Activated CD8-positive, alpha-beta T cell treated with anti-CD3 and anti-CD28 coated beads, Interleukin-2, amount 10 ng/mL, durations not matched to agents 7 days and 5 days (primary cell): ENCODE results near the gene PFKFB2. TPM values are rescaled to one million over a fixed set of nuclear protein-coding genes. Genes with fewer than 3 reads are reported as not detected.

ENCODE experiments used
- ATAC-seq: fragments of 150-1000 bp; cut with Tn5 transposase; one replicate; pipeline ENCODE4 v1.10.0; 2021; ENCODE audit warnings: moderate library complexity
- CTCF ChIA-PET: fragments of 350-600 bp; sonication (Branson Sonifier 250); formaldehyde crosslinking; loops from one replicate; lab custom pipeline; 2021; ENCODE audit warnings: antibody characterized with exemption; lab: Charles Lee
- POLR2A ChIA-PET: fragments of 350-600 bp; sonication (Branson Sonifier 250); formaldehyde crosslinking; loops from one replicate; lab custom pipeline; 2021; ENCODE audit warnings: antibody characterized with exemption; lab: Charles Lee
- DNase-seq: peaks from one replicate; pipeline ENCODE4 v3.0.0-alpha.2; 2020
- H3K27ac Mint-ChIP-seq: one replicate; pipeline ENCODE4 v1.8.0; 2021; ENCODE audit warnings: mild to moderate bottlenecking, mixed read lengths
- H3K27me3 Mint-ChIP-seq: one replicate; pipeline ENCODE4 v1.8.0; 2021; ENCODE audit warnings: low read depth, mixed read lengths
- H3K36me3 Mint-ChIP-seq: one replicate; pipeline ENCODE4 v1.8.0; 2021; ENCODE audit warnings: low read depth, mixed read lengths
- H3K4me1 Mint-ChIP-seq: one replicate; pipeline ENCODE4 v1.8.0; 2021; ENCODE audit warnings: low read depth, mixed read lengths
- H3K4me3 Mint-ChIP-seq: one replicate; pipeline ENCODE4 v1.8.0; 2021; ENCODE audit warnings: mild to moderate bottlenecking, mixed read lengths
- H3K9me3 Mint-ChIP-seq: one replicate; pipeline ENCODE4 v1.8.0; 2022; ENCODE audit warnings: mixed read lengths; ENCODE audit not compliant: insufficient read depth
- total RNA-seq, 2 experiments: library from RNA; stranded (reverse); gene quantifications; one replicate each; pipeline ENCODE4 v1.2.3, GENCODE V29; 2021

PFKFB2 gene
- total RNA-seq, 2 experiments from 2014 or later: 5.0 to 6.6 TPM

- no peak for ATAC-seq
- ChIA-PET POLR2A (interaction anchor here (1.5 kb wide), 1 partner anchor 237 kb away, joined by 5 read pairs; the partner anchor contains the start of gene CD55), CTCF (interaction anchor here (0.7 to 7.2 kb wide), 36 partner anchors 9 to 441 kb away, joined by 3 to 67 read pairs (median 5); partner anchors contain the start of genes C1orf116, C4BPA, CD55 and CR1)
- H3K4me3 Mint-ChIP-seq: no peak overlapping the region
- no peaks in the 10 kb centered on the region for H3K9me3 Mint-ChIP-seq
- H3K4me1 Mint-ChIP-seq: peaks cover 25% of the 10 kb centered on the region
- H3K36me3 Mint-ChIP-seq: no peaks in the 10 kb centered on the region
- H3K27me3 Mint-ChIP-seq: peaks cover 18% of the 10 kb centered on the region
- DNase-seq: no peak
- H3K27ac Mint-ChIP-seq: no peak overlapping the region
Observed at GRCh38 chr1:207084232-207084631, 31.2 kb downstream of the PFKFB2 start.

- no peak overlapping the region for H3K4me3 Mint-ChIP-seq
- H3K36me3 Mint-ChIP-seq: no peaks in the 10 kb centered on the region
- ATAC-seq: peak; percentile 82
- peaks cover 30% of the 10 kb centered on the region for H3K4me1 Mint-ChIP-seq
- CTCF ChIA-PET: interaction anchor here (0.7 to 7.2 kb wide), 34 partner anchors 9 to 441 kb away, joined by 3 to 67 read pairs (median 5); partner anchors contain the start of genes C1orf116, C4BPA, CD55 and CR1
- H3K27ac Mint-ChIP-seq: no peak overlapping the region
- H3K27me3 Mint-ChIP-seq: peaks cover 18% of the 10 kb centered on the region
- POLR2A ChIA-PET: no interaction called here
- no peaks in the 10 kb centered on the region for H3K9me3 Mint-ChIP-seq
- DNase-seq: peak; percentile 81
Observed at GRCh38 chr1:207084701-207085180, 31.7 kb downstream of the PFKFB2 start.

- DNase-seq: no peak
- no peaks in the 10 kb centered on the region for H3K36me3 Mint-ChIP-seq
- H3K4me1 Mint-ChIP-seq: peaks cover 37% of the 10 kb centered on the region
- peaks cover 18% of the 10 kb centered on the region for H3K27me3 Mint-ChIP-seq
- H3K9me3 Mint-ChIP-seq: no peaks in the 10 kb centered on the region
- no peak overlapping the region for H3K4me3 Mint-ChIP-seq
- ATAC-seq: no peak
- no peak overlapping the region for H3K27ac Mint-ChIP-seq
- POLR2A ChIA-PET: no interaction called here
- CTCF ChIA-PET: interaction anchor here (0.7 to 4.4 kb wide), 3 partner anchors 320 to 416 kb away, joined by 5 to 59 read pairs (median 31); no protein-coding TSS in a partner anchor
Observed at GRCh38 chr1:207085887-207086286, 32.8 kb downstream of the PFKFB2 start.

- Mint-ChIP-seq H3K9me3 (no peaks in the 10 kb centered on the region), H3K27me3 (peaks cover 7% of the 10 kb centered on the region), H3K4me1 (peaks cover 37% of the 10 kb centered on the region), H3K27ac (no peak overlapping the region), H3K36me3 (no peaks in the 10 kb centered on the region), H3K4me3 (no peak overlapping the region)
- POLR2A ChIA-PET: interaction anchor here (2.1 kb wide), 1 partner anchor 234 kb away, joined by 13 read pairs; the partner anchor contains the start of gene CD55
- DNase-seq (no peak), ATAC-seq (no peak)
- CTCF ChIA-PET: interaction anchor here (1.1 to 2.7 kb wide), 5 partner anchors 10 to 317 kb away, joined by 3 to 17 read pairs (median 3); partner anchors contain the start of gene CD55
Observed at GRCh38 chr1:207088161-207088560, 35.1 kb downstream of the PFKFB2 start.

GRCh38 chr1:207088701-207089626 is 35.9 kb downstream of the PFKFB2 start, which contains the start of gene C4BPB:
C4BPB (plus strand) TSS chr1:207088860; CDS start chr1:207089532, 672 bp downstream.
- ChIA-PET CTCF (interaction anchor here (0.7 to 2.7 kb wide), 10 partner anchors 9 to 477 kb away, joined by 3 to 17 read pairs (median 3); partner anchors contain the start of gene CD55), POLR2A (interaction anchor here (1.0 to 2.1 kb wide), 2 partner anchors 233 to 247 kb away, joined by 4 to 13 read pairs; partner anchors contain the start of gene CD55)
- Mint-ChIP-seq H3K4me3 (peak within 1 kb of the TSS; percentile 81), H3K36me3 (no peaks in the 10 kb centered on the region), H3K4me1 (peaks cover 36% of the 10 kb centered on the region), H3K27ac (peak within 1 kb of the TSS; percentile 92), H3K27me3 (peaks cover 4% of the 10 kb centered on the region), H3K9me3 (no peaks in the 10 kb centered on the region)
- ATAC-seq (peak; percentile 59), DNase-seq (peak; percentile 45)

- DNase-seq: no peak
- Mint-ChIP-seq H3K27ac (peak overlapping the region; percentile 92), H3K27me3 (peaks cover 4% of the 10 kb centered on the region), H3K36me3 (no peaks in the 10 kb centered on the region), H3K4me1 (peaks cover 28% of the 10 kb centered on the region), H3K9me3 (no peaks in the 10 kb centered on the region), H3K4me3 (peak overlapping the region; percentile 81)
- ChIA-PET CTCF (interaction anchor here (0.7 to 2.7 kb wide), 8 partner anchors 11 to 476 kb away, joined by 3 to 17 read pairs (median 4); partner anchors contain the start of gene CD55), POLR2A (interaction anchor here (1.0 to 2.1 kb wide), 2 partner anchors 232 to 247 kb away, joined by 4 to 13 read pairs; partner anchors contain the start of gene CD55)
- ATAC-seq: peak; percentile 38
Observed at GRCh38 chr1:207089627-207090355, 36.7 kb downstream of the PFKFB2 start.

GRCh38 chr1:207091200-207091908 is 38.3 kb downstream of the PFKFB2 start:
- DNase-seq (no peak), ATAC-seq (no peak)
- Mint-ChIP-seq H3K4me1 (peaks cover 21% of the 10 kb centered on the region), H3K4me3 (no peak overlapping the region), H3K27me3 (no peaks in the 10 kb centered on the region), H3K36me3 (peaks cover 5% of the 10 kb centered on the region), H3K9me3 (no peaks in the 10 kb centered on the region), H3K27ac (no peak overlapping the region)
- CTCF ChIA-PET: interaction anchor here (0.8 to 1.5 kb wide), 2 partner anchors 11 to 158 kb away, joined by 3 to 4 read pairs; no protein-coding TSS in a partner anchor
- POLR2A ChIA-PET: no interaction called here

GRCh38 chr1:207093944-207094343 is 40.9 kb downstream of the PFKFB2 start:
- no peak for DNase-seq
- Mint-ChIP-seq H3K27me3 (no peaks in the 10 kb centered on the region), H3K9me3 (no peaks in the 10 kb centered on the region), H3K4me3 (no peak overlapping the region), H3K27ac (no peak overlapping the region), H3K36me3 (peaks cover 12% of the 10 kb centered on the region), H3K4me1 (peaks cover 23% of the 10 kb centered on the region)
- ChIA-PET CTCF (interaction anchor here (0.8 to 1.3 kb wide), 2 partner anchors 311 to 406 kb away, joined by 4 to 5 read pairs; no protein-coding TSS in a partner anchor), POLR2A (no interaction called here)
- ATAC-seq: no peak

- peaks cover 17% of the 10 kb centered on the region for H3K36me3 Mint-ChIP-seq
- H3K4me3 Mint-ChIP-seq: no peak overlapping the region
- peaks cover 9% of the 10 kb centered on the region for H3K4me1 Mint-ChIP-seq
- POLR2A ChIA-PET: interaction anchor here (1.0 kb wide), 1 partner anchor 223 kb away, joined by 4 read pairs; the partner anchor contains the start of gene CD55
- CTCF ChIA-PET: interaction anchor here (1.1 to 1.2 kb wide), 3 partner anchors 9 to 90 kb away, joined by 3 to 8 read pairs (median 3); partner anchors contain the start of gene C4BPB
- H3K27ac Mint-ChIP-seq: peak overlapping the region; percentile 27
- peak; percentile 27 for ATAC-seq
- peaks cover 8% of the 10 kb centered on the region for H3K27me3 Mint-ChIP-seq
- H3K9me3 Mint-ChIP-seq: no peaks in the 10 kb centered on the region
- DNase-seq: no peak
Observed at GRCh38 chr1:207097871-207098324, 44.8 kb downstream of the PFKFB2 start.

- no peak overlapping the region for H3K4me3 Mint-ChIP-seq
- H3K27me3 Mint-ChIP-seq: peaks cover 12% of the 10 kb centered on the region
- ChIA-PET CTCF (interaction anchor here (1.6 kb wide), 1 partner anchor 22 kb away, joined by 4 read pairs; no protein-coding TSS in a partner anchor), POLR2A (no interaction called here)
- no peaks in the 10 kb centered on the region for H3K9me3 Mint-ChIP-seq
- H3K4me1 Mint-ChIP-seq: peaks cover 17% of the 10 kb centered on the region
- DNase-seq: no peak
- ATAC-seq: no peak
- peaks cover 12% of the 10 kb centered on the region for H3K36me3 Mint-ChIP-seq
- H3K27ac Mint-ChIP-seq: no peak overlapping the region
Observed at GRCh38 chr1:207101720-207102119, 48.6 kb downstream of the PFKFB2 start.
